ENCODE data around the gene NLRC4. TPM values are rescaled to one million over a fixed set of nuclear protein-coding genes. Genes with fewer than 3 reads are reported as not detected.

Gene NLRC4
- total RNA-seq, 4 donors from 2014 or later: 1.5 to 18.9 (median 5.0) TPM

- TF ChIP-seq CTCF (IDR thresholded peaks at IDR 0.05; ENCODE audit: low read depth): no peak
Observed at GRCh38 chr2:32258242-32258641, 6.4 kb downstream of the NLRC4 start.

GRCh38 chr2:32250290-32250689 is 14.4 kb downstream of the NLRC4 start:
- TF ChIP-seq CTCF (IDR thresholded peaks at IDR 0.05; ENCODE audit: low read depth): no peak

- TF ChIP-seq CTCF (IDR thresholded peaks at IDR 0.05; ENCODE audit: low read depth): no peak
Observed at GRCh38 chr2:32249731-32250236, 14.9 kb downstream of the NLRC4 start.

- no peak for TF ChIP-seq CTCF (IDR thresholded peaks at IDR 0.05; ENCODE audit: low read depth)
Observed at GRCh38 chr2:32248299-32248698, 16.4 kb downstream of the NLRC4 start.

- no peak for TF ChIP-seq CTCF (IDR thresholded peaks at IDR 0.05; ENCODE audit: low read depth)
Observed at GRCh38 chr2:32246911-32247310, 17.8 kb downstream of the NLRC4 start.

GRCh38 chr2:32242331-32242730 is 22.4 kb downstream of the NLRC4 start:
- no peak for TF ChIP-seq CTCF (IDR thresholded peaks at IDR 0.05; ENCODE audit: low read depth)

GRCh38 chr2:32237996-32238395 is 26.7 kb downstream of the NLRC4 start:
- no peak for TF ChIP-seq CTCF (IDR thresholded peaks at IDR 0.05; ENCODE audit: low read depth)
